ENCODE data around the gene USP8.

GRCh38 chr15:50411870-50412269 lies 12.3 kb upstream of the USP8 start:
- TF ChIP-seq CTCF (IDR thresholded peaks at IDR 0.05) = no peak
- TF ChIP-seq POLR2A (IDR thresholded peaks at IDR 0.05) = no peak
